GM23338 (cell line): ENCODE measurements around the gene ERAP2. TPM values are rescaled to one million over a fixed set of nuclear protein-coding genes. Genes with fewer than 3 reads are reported as not detected.

Source experiments
- ATAC-seq: fragments of 200-7000 bp; cut with Tn5 transposase; 3 replicates; pipeline ENCODE4 v1.9.1; 2020
- DNase-seq: peaks from one replicate; pipeline ENCODE4 v3.0.0-alpha.2; 2015; ENCODE audit warnings: low spot score
- H2AFZ ChIP-seq: fragments of 200-600 bp; sonication (generic); 2 replicates; pipeline ENCODE4 v1.8.0; 2016; ENCODE audit warnings: antibody characterized with exemption, mild to moderate bottlenecking, moderate library complexity
- H3F3A ChIP-seq: fragments of 200-600 bp; sonication (generic); replicated peaks from 2 replicates; pipeline ENCODE4 v1.8.0; 2017; ENCODE audit warnings: antibody characterized with exemption, mixed run types, low read depth
- H3K27ac ChIP-seq: fragments of 200-600 bp; sonication (generic); 2 replicates; pipeline ENCODE4 v1.6.1; 2016; ENCODE audit warnings: low read depth
- H3K27me3 ChIP-seq: fragments of 200-600 bp; sonication (generic); 2 replicates; pipeline ENCODE4 v1.8.0; 2016; ENCODE audit warnings: mild to moderate bottlenecking, mixed run types, moderate library complexity; ENCODE audit not compliant: insufficient read depth
- H3K36me3 ChIP-seq: fragments of 200-600 bp; sonication (generic); 2 replicates; pipeline ENCODE4 v1.8.0; 2016; ENCODE audit warnings: mild to moderate bottlenecking; ENCODE audit not compliant: insufficient read depth
- H3K4me1 ChIP-seq: fragments of 200-600 bp; sonication (generic); 2 replicates; pipeline ENCODE4 v1.8.0; 2016; ENCODE audit warnings: mild to moderate bottlenecking, moderate library complexity; ENCODE audit not compliant: insufficient read depth
- H3K4me2 ChIP-seq: fragments of 200-600 bp; sonication (generic); 2 replicates; pipeline ENCODE4 v1.7.1; 2017; ENCODE audit warnings: mixed run types
- H3K4me3 ChIP-seq: fragments of 200-600 bp; sonication (generic); 2 replicates; pipeline ENCODE4 v1.6.1; 2016; ENCODE audit warnings: mixed run types
- H3K79me2 ChIP-seq: fragments of 200-600 bp; sonication (generic); replicated peaks from 2 replicates; pipeline ENCODE4 v1.8.0; 2017; ENCODE audit warnings: mild to moderate bottlenecking; ENCODE audit not compliant: insufficient read depth
- H3K9me2 ChIP-seq: fragments of 200-600 bp; sonication (generic); 2 replicates; pipeline ENCODE4 v1.8.0; 2017; ENCODE audit not compliant: insufficient read depth
- H4K20me1 ChIP-seq: fragments of 200-600 bp; sonication (generic); replicated peaks from 2 replicates; pipeline ENCODE4 v1.8.0; 2017; ENCODE audit warnings: mild to moderate bottlenecking; ENCODE audit not compliant: insufficient read depth
- H3K27ac Mint-ChIP-seq: 2 replicates; pipeline ENCODE4 v1.8.0; 2020; ENCODE audit warnings: inconsistent platforms, mild to moderate bottlenecking, moderate library complexity, mixed read lengths
- H3K27me3 Mint-ChIP-seq: 3 replicates; pipeline ENCODE4 v1.8.0; 2022; ENCODE audit warnings: low read depth, mild to moderate bottlenecking, moderate library complexity, mixed read lengths, inconsistent platforms; ENCODE audit not compliant: insufficient read depth, poor library complexity
- H3K36me3 Mint-ChIP-seq: 3 replicates; pipeline ENCODE4 v1.8.0; 2021; ENCODE audit warnings: low read depth, mild to moderate bottlenecking, inconsistent platforms, moderate library complexity, mixed read lengths
- H3K4me1 Mint-ChIP-seq: 3 replicates; pipeline ENCODE4 v1.8.0; 2020; ENCODE audit warnings: mild to moderate bottlenecking, inconsistent platforms, mixed read lengths
- H3K4me3 Mint-ChIP-seq: 3 replicates; pipeline ENCODE4 v1.8.0; 2021; ENCODE audit warnings: moderate library complexity, mild to moderate bottlenecking, inconsistent platforms, mixed read lengths
- H3K9me3 Mint-ChIP-seq: 3 replicates; pipeline ENCODE4 v1.8.0; 2020; ENCODE audit warnings: moderate library complexity, mild to moderate bottlenecking, inconsistent platforms, mixed read lengths
- CREB1 ChIP-seq: fragments of 250-450 bp; sonication (Bioruptor Pico); IDR thresholded peaks from 2 replicates; pipeline ENCODE4 v1.5.0; 2020; ENCODE audit warnings: low read depth, mild to moderate bottlenecking, moderate library complexity
- CTCF ChIP-seq, 2 experiments: fragments of 200-600 bp in 1 of 2; sonication (generic) in 1 of 2; conservative IDR thresholded peaks; 2 replicates each; pipeline versions ENCODE4 v1.5.1 to v1.6.1; 2016 to 2017; ENCODE audit warnings: antibody characterized with exemption in 2 of 2, low read depth in 2 of 2, mild to moderate bottlenecking in 2 of 2, moderate library complexity in 1 of 2
- ETS1 ChIP-seq: IDR thresholded peaks from 2 replicates; pipeline ENCODE4 v1.6.1; 2016; ENCODE audit warnings: antibody characterized with exemption
- EZH2 ChIP-seq: fragments of 200-600 bp; sonication (generic); IDR thresholded peaks from one replicate; pipeline ENCODE4 v1.8.0; 2017; ENCODE audit warnings: antibody characterized with exemption, mild to moderate bottlenecking, low read depth; ENCODE audit not compliant: unreplicated experiment
- EZH2phosphoT487 ChIP-seq: fragments of 200-600 bp; sonication (generic); IDR thresholded peaks from one replicate; pipeline ENCODE4 v1.8.1; 2018; ENCODE audit warnings: antibody characterized with exemption; ENCODE audit not compliant: unreplicated experiment
- JUNB ChIP-seq: IDR thresholded peaks from one replicate; pipeline ENCODE4 v1.6.1; 2016; ENCODE audit warnings: antibody characterized with exemption; ENCODE audit not compliant: unreplicated experiment
- NANOG ChIP-seq: IDR thresholded peaks from 2 replicates; pipeline ENCODE4 v1.6.1; 2016; ENCODE audit warnings: antibody characterized with exemption, borderline replicate concordance
- POLR2AphosphoS5 ChIP-seq: IDR thresholded peaks from 2 replicates; pipeline ENCODE4 v1.6.1; 2016; ENCODE audit warnings: antibody characterized with exemption, low read depth
- REST ChIP-seq: IDR thresholded peaks from one replicate; pipeline ENCODE4 v1.6.1; 2018; ENCODE audit warnings: antibody characterized with exemption; ENCODE audit not compliant: unreplicated experiment
- STAT1 ChIP-seq: IDR thresholded peaks from one replicate; pipeline ENCODE4 v1.6.1; 2016; ENCODE audit warnings: antibody characterized with exemption; ENCODE audit not compliant: unreplicated experiment
- ZNF114 ChIP-seq: fragments of 250-450 bp; sonication (Bioruptor Pico); IDR thresholded peaks from 2 replicates; pipeline ENCODE4 v1.5.0; 2020; ENCODE audit warnings: mild to moderate bottlenecking, moderate library complexity
- ZNF331 ChIP-seq: fragments of 250-450 bp; sonication (Bioruptor Pico); IDR thresholded peaks from 2 replicates; pipeline ENCODE4 v1.5.0; 2020; ENCODE audit warnings: low read depth, mild to moderate bottlenecking, moderate library complexity
- ZNF462 ChIP-seq: fragments of 250-450 bp; sonication (Bioruptor Pico); IDR thresholded peaks from 2 replicates; pipeline ENCODE4 v1.5.0; 2020; ENCODE audit warnings: mild to moderate bottlenecking, moderate library complexity
- polyA plus RNA-seq: library from polyadenylated mRNA; unstranded; fragments of >200 nt; fragmentation: Nextera tagmentation; extraction: Ambion mirVana; gene quantifications from 2 replicates; pipeline ENCODE4 v1.2.1, GENCODE V29; 2016
- total RNA-seq: library from RNA; depleted of rRNA; stranded (reverse); fragments of >200 nt; shearing (Covaris generic); gene quantifications from 2 replicates; pipeline ENCODE4 v1.2.3, GENCODE V29; 2014

ERAP2 gene
- total and polyA plus RNA-seq, 2 experiments from 2014 or later: 0.73 TPM; not detected in 1

- Mint-ChIP-seq H3K36me3 (no peaks in the 10 kb centered on the region), H3K9me3 (peaks cover 16% of the 10 kb centered on the region), H3K27me3 (peaks cover 2% of the 10 kb centered on the region), H3K4me1 (peaks cover 3% of the 10 kb centered on the region; the same call in 1 of the 3 replicates), H3K27ac (no peak overlapping the region), H3K4me3 (no peak overlapping the region)
- no peak for TF ChIP-seq EZH2
- TF ChIP-seq ZNF331 (CRISPR knock-in tag): no peak
- no peak for TF ChIP-seq ETS1
- TF ChIP-seq ZNF462 (CRISPR knock-in tag): no peak
- TF ChIP-seq NANOG: no peak
- no peak for TF ChIP-seq JUNB
- no peak for TF ChIP-seq CREB1 (CRISPR knock-in tag)
- TF ChIP-seq EZH2phosphoT487: no peak
- TF ChIP-seq STAT1: no peak
- TF ChIP-seq REST: no peak
- TF ChIP-seq POLR2AphosphoS5: no peak
- no peak for TF ChIP-seq CTCF (conservative IDR thresholded peaks at IDR 0.05; ENCODE audit: low read depth in 2 of 2)
- no peak for TF ChIP-seq ZNF114 (CRISPR knock-in tag)
- H3K9me2 ChIP-seq: 0 out of 2 replicates have a peak, but pooled peaks cover 5% of the 10 kb centered on the region
- no peak overlapping the region for H3K4me2 ChIP-seq
- no peak overlapping the region for H3K4me3 ChIP-seq
- no peaks in the 10 kb centered on the region for H3K4me1 ChIP-seq
- H3K27ac ChIP-seq: no peak overlapping the region
- DNase-seq (no peak), ATAC-seq (no peak)
- H4K20me1 ChIP-seq: no peaks in the 10 kb centered on the region
- H3K27me3 ChIP-seq: no peaks in the 10 kb centered on the region
- no peaks in the 10 kb centered on the region for H3K79me2 ChIP-seq
- H3F3A ChIP-seq: no peaks in the 10 kb centered on the region
- H3K36me3 ChIP-seq: no peaks in the 10 kb centered on the region
- no peak overlapping the region for H2AFZ ChIP-seq
Measured at GRCh38 chr5:96844481-96844990, 31.8 kb upstream of the ERAP2 start.
